ENCODE measurements around the gene PCBP4.

Gene PCBP4

DNA sequence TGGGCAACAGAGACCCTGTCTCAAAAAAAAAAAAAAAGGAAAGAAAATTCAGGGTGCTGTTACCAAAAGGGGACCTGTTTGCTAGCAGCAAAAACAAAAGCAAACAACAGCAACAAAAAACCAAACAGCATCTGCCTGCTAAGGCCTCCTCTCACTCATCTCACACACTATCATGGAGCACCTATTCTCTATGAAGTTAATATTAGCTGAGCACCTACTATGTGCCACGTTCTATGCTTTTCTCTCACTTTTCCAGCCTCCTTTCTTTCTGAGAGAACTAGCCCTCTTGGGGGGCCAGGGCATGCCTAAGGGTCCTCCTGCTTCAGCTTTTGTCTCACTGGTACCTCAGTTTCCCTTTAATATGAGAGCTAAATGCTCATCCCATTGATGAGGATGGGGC, 12.5 kb downstream of the PCBP4 start:
- no peak for DNase-seq

DNA sequence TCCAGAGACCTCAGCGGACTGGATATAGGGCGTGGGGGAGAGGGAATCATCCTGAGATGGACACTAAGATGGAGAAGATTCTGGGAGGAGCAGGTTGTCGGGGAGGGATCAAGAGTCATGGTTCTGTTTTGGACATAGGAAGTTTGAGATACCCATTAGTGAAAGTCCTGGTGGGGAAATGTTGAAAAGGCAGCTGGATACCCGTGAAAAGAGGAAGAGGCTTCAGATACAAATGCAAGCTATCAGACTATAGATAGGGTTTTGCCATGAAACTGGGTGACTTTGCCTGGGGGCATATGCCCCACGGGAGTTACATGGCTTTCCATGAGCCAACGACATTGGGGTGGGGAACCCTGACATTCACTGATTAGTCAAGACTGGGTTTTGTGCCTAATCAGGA, 13.1 kb downstream of the PCBP4 start:
- no peak for DNase-seq

GRCh38 chr3:51953445-51953844, 13.8 kb downstream of the PCBP4 start:
- DNase-seq: no peak

GRCh38 chr3:51950899-51951298, 16.4 kb downstream of the PCBP4 start:
- DNase-seq: no peak

DNA sequence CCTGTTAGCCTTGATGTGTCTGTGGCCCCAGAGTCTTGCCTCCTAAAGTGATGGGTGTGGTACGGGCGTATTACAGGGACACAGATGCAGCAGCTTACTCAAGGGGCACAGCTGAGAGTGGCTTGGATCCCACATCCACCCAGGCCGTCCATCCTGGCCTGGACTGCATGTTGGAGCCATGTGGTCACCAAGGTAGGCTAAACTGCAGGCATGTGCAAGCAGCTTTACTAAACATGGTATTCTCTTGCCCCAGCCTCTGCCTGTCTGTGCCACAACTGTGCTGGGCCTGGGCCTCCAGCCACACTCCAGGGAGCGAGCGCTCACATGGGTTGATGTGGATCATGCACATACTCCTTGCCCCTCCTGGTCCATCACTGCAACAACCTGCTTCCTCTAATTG, 18.1 kb downstream of the PCBP4 start:
- DNase-seq: no peak

- DNase-seq: no peak
Observed at GRCh38 chr3:51948016-51948580, 19.2 kb downstream of the PCBP4 start.

DNA sequence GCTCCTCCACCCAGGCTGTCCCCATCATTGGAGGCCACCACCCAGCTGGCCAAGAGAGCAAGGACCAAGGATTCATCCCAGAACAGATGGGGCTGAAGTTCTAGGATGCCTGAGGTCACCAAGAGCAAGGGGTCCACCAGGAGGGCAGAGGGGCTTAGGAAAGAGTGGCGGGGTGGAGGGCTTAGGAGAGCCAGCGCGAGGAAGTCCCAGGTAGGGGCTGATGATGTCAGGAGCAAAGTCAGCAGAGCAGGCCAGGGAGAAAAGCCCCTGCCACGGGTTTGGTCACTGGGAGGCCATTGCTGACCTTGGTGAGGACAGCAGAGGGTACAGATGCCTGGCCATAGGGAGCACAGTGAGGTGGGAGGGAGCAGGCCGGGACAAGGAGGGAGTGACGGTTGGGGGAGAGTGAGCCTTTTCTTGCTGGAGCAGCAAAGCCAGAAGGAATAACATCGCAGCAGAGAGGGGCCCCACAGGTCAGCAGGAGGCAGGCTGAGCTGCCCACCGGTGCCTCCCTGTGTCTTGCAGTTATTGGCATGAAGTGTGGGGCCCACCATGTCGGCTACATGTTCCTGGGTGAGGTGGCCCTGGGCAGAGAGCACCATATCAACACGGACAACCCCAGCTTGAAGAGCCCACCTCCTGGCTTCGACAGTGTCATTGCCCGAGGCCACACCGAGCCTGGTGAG, 19.9 kb downstream of the PCBP4 start:
- no peak for DNase-seq

DNA sequence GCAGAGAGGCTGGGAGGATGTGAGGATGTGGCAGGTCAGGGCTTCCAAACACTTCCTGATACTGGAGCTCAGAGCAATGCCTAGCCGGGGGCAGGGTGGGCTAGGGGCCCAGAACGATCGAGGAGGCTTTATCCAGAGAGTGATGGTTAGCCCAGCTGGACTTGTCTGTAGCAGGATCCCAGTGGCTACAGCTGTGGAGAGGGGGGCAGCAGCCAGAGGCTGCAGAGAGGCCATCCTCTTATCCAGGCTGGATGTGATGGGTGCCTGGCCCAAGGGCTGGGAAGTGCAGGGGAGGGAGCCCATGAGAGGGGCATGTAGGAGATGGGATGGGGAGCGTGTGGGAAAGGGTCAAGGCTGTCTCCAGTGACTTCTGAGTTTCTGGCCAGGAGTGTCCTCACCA, 20.5 kb downstream of the PCBP4 start:
- DNase-seq: no peak

DNA sequence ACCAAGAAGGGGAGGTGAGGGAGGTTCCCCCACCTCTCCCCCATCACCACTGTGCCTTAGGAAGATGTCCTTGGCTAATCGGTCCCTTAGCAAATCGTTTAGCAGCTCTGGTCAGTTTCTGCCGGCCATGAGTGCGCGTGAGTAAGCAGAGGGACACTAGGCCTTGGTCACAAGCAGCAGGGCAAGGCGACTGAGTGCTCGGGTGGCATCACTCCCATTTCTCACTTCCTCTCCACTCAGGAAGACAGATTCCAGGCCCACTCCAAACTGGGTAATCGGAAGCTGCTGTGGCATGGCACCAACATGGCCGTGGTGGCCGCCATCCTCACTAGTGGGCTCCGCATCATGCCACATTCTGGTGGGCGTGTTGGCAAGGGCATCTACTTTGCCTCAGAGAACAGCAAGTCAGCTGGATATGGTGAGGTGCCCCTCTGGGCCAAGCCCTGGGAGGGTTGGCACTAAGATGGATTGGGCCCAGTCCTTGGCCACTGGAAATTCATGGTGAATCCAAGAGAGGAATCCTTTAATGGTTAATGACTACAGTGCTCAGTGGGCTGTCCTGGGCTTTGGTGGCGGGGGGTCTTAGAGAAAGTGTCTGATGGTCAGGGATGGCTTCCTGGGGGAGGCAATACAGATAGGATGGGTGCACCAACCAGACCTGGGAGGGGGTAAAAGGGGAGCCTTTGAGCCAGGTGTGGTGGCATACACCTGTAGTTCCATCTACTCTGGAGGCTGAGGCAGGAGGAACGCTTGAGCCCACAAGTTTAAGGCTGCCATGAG, 21.1 kb downstream of the PCBP4 start:
- no peak for DNase-seq

- no peak for DNase-seq
Observed at GRCh38 chr3:51945031-51945840, 22.0 kb downstream of the PCBP4 start.

- DNase-seq: no peak
Observed at GRCh38 chr3:51944451-51945021, 22.7 kb downstream of the PCBP4 start.

GRCh38 chr3:51943451-51944391, 23.5 kb downstream of the PCBP4 start:
- no peak for DNase-seq

DNA sequence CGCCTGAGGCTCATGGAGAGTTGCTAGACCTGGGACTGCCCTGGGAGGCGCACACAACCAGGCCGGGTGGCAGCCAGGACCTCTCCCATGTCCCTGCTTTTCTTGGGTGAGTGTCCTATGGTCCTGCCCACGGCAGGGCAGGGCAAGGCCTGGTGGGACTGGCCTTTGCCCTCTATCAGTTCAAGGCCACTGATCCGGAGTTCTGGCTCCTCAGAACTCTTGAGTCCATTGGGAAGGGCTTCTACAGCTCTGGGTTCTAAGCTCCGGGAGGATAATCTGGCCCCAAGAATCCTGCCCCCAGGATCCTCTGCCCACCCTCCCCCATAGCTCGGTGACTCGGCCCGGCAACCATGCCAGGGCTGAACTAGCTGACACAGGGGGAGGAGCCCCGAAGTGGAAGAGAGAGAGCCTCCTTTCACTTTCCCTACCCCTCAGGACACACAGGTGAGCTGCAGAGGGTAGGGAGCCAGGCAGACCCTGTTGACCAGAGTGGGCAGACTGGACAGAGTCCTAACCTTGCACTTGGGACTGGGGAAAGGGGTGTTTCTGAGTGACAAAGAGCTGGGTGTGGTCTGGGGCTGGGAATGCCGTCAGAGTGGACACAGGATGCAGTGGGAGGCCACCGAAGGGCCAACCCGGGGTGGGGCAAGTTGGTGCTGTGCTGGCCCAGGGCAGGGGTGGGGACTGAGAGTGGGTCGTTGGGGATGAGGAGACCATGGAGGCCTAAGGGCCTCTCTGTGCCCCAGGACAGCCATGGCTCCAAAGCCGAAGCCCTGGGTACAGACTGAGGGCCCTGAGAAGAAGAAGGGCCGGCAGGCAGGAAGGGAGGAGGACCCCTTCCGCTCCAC, 24.4 kb downstream of the PCBP4 start:
- DNase-seq: peak; percentile 74

- DNase-seq: peak; percentile 100
Observed at GRCh38 chr3:51941798-51942602, 25.3 kb downstream of the PCBP4 start, which contains the start of the genes PARP3 and RRP9. PARP3 (plus strand) TSS chr3:51942363; CDS start chr3:51943356, 993 bp downstream. RRP9 (minus strand) TSS chr3:51941904; CDS start chr3:51941867, 37 bp downstream.

DNA sequence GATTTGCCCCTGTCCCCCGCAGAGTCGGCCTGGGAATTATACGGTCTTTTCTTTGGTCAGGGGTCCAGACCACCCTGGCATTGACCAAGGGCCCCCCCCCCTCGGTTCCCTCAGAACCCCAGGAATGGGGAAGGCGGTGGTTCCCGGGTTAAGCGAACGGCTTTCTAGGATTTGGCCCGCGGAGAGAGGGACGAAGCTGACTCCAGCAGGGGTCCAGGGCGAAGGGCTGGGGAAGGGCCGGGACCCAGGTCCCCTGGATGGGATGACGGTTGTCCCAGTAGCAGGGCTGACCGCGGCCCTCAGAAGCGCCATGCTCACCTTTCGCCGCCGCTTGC, 25.8 kb downstream of the PCBP4 start:
- no peak for DNase-seq

- DNase-seq: no peak
Observed at GRCh38 chr3:51940648-51941462, 26.4 kb downstream of the PCBP4 start.

DNA sequence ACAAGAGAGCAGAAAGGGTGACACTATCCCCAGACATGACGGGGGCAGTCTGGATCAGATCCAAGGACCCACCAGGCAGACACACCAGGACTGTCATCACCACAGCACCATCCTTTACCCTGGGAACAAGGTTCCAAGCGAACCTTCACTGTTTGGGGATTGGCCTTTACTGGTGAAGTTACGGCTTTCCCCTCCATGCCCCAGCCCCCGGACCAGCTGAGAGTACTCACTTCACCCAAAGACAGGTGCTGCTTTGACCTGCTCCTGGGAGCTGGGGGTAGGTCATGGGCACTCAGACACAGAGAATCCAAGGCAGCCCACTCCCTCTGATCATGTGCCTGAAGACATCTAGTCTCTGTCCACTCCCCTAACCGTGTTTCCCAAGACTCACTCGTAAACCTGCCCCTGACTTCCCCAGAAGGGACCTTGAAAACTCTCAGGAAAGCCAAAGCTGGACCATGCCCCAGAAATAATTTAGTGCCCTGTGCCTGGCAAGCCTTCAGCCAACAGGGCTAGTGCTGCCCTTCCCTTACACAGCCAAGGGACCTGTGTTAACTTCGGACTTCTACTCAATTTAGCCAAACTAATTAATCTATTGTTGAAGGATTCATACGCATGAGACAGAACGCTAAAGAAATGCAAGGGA, 28.4 kb downstream of the PCBP4 start:
- no peak for DNase-seq
